Stimulated activated CD4-positive, alpha-beta T cell treated with anti-CD3 and anti-CD28 coated beads, TNF-alpha, amount 100 ng/mL, for 4 hours (primary cell): Measurements from ENCODE around the gene SVIL.
"Not testable (repeated sequence)": the region's sequence is repeated elsewhere in the genome, so short reads cannot be mapped to it uniquely, and the experiment has no call there.

Experiments
- DNase-seq, 3 experiments: peaks; one replicate each; pipeline ENCODE4 v3.0.0-alpha.2; 2020; ENCODE audit warnings: low read depth in 3 of 3

SVIL gene

DNA sequence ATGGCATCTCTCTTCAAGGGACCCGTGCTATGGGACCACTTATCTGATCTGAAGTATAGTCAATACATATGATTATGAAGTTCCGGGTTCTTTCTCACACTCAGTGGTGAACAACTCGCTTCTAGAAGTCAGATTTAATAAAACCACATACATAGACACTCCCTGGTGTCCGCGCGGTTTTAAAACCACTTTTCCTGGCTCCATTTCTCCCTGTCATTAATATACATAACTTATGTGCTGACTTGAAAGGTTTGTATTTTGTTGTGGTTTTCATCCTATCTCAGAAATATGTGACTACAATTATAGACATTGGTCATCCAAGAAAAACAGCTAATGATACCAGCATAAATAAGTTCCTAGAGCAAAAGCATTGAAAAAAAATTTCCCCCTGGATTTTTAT is 34.0 kb downstream of the SVIL start:
- no peak for DNase-seq

- DNase-seq: no peak
Observed at GRCh38 chr10:29600067-29600466, 34.7 kb downstream of the SVIL start.

DNA sequence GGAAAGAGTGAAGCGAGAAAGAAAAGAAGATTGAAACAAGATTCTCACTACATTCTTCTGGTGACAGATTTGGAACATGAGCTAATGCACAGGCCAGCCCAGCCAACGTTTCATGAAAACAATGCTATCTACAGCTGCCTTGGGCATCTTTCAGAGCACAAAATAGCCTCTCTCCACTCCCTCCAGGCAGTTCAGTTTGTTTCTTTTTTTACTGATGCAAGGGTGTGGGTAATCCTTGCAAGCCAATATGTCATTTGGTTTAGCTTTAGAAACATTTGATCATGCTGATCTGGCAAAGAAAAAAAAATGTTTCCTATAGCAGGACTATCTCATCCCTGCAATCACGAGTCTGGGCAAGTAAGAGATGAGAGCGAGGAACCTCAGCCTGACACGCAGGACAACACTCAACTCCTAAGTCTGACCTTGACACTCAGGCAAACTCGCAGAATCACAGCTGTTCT is 35.9 kb downstream of the SVIL start:
- DNase-seq: no peak

DNA sequence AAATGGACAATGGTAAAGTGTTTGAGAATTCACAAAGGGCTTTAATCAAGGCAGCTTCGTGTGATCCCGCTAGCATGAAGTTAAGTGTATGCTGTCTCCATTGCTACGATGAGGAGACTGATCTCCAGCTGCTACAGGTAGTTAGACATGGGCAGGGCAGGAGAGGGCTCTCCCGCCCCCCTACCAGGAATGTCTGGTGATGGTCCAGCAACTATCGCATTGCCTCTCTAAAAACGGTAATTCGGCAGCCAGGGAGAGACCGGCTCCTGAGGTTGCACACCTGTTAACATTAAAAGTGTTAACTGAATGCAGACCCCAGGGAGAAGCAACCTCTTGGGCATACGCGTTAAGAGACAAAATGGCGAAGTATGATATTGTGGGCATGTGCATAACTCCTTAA is 37.9 kb downstream of the SVIL start:
- DNase-seq: no peak

DNA sequence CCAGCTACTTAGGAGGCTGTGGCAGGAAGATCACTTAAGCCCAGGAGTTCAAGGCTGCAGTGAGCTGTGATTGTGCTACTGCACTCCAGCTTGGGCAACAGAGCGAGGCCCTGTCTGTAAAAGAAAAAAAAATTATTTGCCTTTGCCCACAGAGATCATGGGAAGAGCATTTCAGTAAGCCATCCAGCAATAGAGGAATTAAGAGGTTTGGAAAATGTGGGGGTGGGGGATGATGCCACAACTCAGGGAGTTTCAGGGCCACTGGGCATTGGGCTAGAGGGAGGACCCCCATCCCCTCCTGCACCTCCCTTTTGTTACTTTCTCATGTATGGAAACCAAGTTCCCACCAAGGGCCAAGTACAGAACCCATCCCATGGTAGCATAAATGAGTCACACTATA is 38.4 kb downstream of the SVIL start:
- no peak for DNase-seq

DNA sequence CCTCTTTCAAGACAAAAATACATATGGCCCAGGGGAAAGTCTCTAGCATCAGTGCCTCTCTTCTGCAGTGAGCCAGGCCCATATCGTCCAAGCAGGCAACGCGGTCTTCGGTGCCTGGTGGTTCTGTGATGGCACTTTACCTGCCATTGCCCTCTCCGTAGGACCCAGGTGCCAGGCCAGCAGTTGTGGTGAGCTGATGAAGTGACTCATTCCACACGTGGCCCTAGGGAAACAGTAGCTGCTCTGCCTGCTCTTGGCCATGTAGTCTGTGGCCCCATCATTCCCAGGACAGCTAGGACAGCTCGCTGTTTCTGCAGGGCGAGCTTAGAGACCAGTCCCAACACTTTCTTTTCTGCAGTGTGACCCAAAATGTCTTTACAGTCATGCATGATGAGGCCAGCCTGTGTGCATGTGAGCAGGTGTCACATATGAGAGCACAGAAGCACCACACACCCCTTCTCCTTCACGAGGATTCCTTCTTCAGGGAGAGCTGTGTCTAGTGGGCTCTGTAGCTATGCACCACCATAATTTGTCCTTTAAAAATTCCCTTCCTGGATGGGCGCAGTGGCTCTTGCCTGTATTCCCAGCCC is 39.0 kb downstream of the SVIL start:
- DNase-seq: no peak

DNA sequence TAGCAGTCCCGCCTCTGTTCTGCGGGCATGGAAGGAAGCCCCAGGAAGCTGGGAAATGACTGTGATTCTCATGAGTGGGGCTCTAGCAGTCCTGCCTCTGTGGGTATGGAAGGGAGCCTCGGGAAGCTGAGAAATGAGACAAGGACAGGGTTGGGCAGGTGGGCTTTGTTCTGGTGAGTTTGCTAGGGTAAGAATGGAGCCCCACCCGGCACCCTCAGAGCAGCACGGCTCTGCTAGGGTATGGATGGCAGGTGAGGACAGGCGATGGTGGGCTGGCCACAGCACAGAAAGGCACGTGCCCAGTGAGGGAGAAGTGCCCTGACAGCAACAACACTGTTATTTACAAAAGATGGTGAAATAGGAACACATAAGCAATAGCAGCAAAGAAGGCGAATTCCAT is 39.6 kb downstream of the SVIL start:
- no peak for DNase-seq

DNA sequence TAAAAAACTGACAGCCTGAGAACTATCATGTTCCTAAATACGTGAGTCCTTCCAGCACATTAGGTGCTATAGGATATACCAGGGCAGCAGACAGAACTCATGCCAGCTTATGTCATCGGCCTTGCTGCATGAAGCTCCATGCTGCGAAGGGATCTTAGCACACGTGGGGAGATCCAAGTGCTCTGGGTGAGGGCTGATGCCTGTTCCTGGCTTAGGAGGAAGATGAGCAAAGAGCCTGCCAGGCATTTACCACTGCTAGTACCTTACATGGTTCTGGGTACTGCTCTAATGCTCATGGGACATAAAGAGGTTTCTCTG is 43.2 kb downstream of the SVIL start:
- no peak for DNase-seq

GRCh38 chr10:29590915-29591650 is 43.7 kb downstream of the SVIL start:
- DNase-seq: no peak

- DNase-seq: no peak
Observed at GRCh38 chr10:29588629-29589421, 45.9 kb downstream of the SVIL start.

- DNase-seq: not testable (repeated sequence)
Observed at GRCh38 chr10:29587750-29588628, 46.8 kb downstream of the SVIL start.

- not testable (repeated sequence) for DNase-seq
Observed at GRCh38 chr10:29587102-29587749, 47.5 kb downstream of the SVIL start.

GRCh38 chr10:29586509-29586908 is 48.3 kb downstream of the SVIL start:
- DNase-seq: no peak

GRCh38 chr10:29585488-29585976 is 49.2 kb downstream of the SVIL start:
- DNase-seq: no peak

DNA sequence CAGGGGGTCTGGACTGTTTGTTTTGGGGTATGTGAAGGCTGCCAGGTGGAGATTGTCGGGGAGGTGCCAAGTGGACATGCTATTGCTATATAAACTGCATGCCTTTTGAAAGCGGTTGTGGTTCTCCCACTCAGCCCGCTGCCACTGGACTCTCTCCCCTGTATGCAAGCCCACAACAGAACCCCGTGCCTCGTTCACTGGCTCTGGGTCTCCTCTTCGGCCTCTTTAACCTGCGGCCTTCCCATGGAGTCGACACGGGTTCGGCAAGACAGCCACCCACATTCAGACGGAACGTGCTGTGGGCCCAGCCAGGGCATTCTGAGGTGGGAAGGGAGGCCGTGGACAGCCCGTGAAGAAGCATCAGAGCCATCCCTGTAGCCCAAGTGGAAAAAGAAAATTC is 50.3 kb downstream of the SVIL start:
- DNase-seq: no peak

DNA sequence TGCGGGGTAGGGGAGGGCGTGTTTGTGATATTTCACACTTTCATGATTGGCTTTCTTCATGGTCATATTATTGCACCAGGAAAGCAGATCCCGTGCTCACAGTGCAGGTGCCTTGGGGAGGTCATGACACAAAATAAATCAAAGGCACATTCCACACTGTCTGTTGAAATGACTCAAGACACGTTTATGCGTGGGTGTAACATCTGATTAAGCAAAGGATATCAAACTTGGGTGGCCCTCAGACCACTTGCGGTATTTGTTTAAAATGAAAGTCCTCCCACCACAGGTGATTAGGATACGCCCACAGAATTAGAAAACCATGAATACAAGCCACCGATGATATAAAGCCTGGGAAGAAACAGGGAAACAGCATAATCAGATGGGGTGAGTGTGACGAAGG is 51.1 kb downstream of the SVIL start:
- DNase-seq: no peak

- DNase-seq: not testable (repeated sequence)
Observed at GRCh38 chr10:29582769-29583168, 52.0 kb downstream of the SVIL start.

- DNase-seq: no peak
Observed at GRCh38 chr10:29579455-29579970, 55.3 kb downstream of the SVIL start.

DNA sequence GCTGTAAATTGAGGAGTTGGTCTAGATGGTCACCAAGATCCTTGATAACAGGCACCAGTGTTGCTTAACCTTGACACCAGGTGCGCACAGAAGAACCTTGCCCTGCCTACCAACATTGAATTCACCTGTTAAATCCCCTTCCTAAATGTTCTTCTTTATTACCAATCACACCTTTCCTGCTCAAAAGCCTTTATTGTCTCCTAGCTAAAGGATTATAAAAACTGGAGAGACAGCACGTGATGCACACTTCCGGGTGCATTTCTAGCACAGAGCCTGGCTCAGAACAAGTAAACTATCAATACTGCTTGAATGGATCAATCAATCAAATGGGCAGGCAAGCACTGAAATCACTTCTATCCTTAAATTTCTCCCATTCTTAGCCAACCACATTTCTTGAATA is 56.3 kb downstream of the SVIL start:
- no peak for DNase-seq

GRCh38 chr10:29576681-29577080 is 58.1 kb downstream of the SVIL start:
- no peak for DNase-seq

DNA sequence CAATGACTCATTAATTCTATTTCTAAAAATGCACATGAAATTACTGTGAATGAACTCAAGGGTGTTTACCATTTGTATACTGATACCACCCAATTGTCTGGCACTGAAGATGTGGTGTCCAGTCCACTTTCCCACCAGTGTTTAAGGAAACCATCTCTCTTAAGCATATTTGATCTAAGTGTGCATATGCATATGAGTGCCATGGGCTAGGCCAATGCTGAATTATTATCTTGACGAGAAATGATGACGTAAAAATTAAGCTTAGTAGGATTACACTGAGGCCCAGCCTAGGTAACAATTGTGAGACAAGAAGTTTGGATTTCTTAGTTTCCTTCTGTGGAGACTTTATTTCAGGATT is 59.7 kb downstream of the SVIL start:
- no peak for DNase-seq
